Measurements from ENCODE around the gene PLBD2.

DNA sequence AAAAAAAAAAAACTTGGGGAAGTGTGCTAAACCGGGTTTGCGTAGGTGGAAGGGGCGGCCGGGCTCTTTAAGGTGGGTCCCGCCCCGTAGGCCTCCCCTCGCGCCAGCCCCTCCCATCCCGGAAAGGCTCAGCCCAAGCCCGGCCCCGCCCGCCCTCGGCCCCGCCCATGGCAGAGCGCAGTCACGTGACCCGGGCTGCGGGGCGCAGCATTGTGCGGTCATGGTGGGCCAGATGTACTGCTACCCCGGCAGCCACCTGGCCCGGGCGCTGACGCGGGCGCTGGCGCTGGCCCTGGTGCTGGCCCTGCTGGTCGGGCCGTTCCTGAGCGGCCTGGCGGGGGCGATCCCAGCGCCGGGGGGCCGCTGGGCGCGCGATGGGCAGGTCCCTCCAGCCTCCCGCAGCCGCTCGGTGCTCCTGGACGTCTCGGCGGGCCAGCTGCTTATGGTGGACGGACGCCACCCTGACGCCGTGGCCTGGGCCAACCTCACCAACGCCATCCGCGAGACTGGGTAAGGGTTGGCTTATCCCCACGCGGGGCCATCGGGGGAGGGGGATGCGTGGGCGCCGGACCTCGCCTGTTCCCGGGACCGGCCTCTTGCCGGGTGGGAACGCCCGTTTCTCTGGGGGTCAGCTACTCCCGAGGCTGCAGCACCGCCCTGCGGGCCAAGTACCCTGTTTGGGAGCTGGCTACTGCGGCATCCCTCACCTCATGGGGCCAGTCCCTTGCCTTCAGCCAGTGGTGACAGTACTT lies at the start of gene PLBD2:
- TF ChIP-seq TAF1 (conservative IDR thresholded peaks at IDR 0.05) (no peak), EGR1 (IDR thresholded peaks at IDR 0.05; ENCODE audit: low read depth in 2 of 2) (peak; percentile 91 to 92), SP1 (IDR thresholded peaks at IDR 0.05) (peak; percentile 60), RAD21 (IDR thresholded peaks at IDR 0.05) (peak in 1 of 2 donors; percentile 30)
- TF ChIP-seq, protein P1, sequence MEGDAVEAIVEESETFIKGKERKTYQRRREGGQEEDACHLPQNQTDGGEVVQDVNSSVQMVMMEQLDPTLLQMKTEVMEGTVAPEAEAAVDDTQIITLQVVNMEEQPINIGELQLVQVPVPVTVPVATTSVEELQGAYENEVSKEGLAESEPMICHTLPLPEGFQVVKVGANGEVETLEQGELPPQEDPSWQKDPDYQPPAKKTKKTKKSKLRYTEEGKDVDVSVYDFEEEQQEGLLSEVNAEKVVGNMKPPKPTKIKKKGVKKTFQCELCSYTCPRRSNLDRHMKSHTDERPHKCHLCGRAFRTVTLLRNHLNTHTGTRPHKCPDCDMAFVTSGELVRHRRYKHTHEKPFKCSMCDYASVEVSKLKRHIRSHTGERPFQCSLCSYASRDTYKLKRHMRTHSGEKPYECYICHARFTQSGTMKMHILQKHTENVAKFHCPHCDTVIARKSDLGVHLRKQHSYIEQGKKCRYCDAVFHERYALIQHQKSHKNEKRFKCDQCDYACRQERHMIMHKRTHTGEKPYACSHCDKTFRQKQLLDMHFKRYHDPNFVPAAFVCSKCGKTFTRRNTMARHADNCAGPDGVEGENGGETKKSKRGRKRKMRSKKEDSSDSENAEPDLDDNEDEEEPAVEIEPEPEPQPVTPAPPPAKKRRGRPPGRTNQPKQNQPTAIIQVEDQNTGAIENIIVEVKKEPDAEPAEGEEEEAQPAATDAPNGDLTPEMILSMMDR (IDR thresholded peaks at IDR 0.05; ENCODE audit: low read depth, low read length, missing input control) = no peak
